Measurements from ENCODE around the gene OBP2B. TPM values are rescaled to one million over a fixed set of nuclear protein-coding genes. Genes with fewer than 3 reads are reported as not detected.
"Not testable (repeated sequence)": the region's sequence is repeated elsewhere in the genome, so short reads cannot be mapped to it uniquely, and the experiment has no call there.

OBP2B gene
- polyA plus RNA-seq, 1 donor, result not detected

DNA sequence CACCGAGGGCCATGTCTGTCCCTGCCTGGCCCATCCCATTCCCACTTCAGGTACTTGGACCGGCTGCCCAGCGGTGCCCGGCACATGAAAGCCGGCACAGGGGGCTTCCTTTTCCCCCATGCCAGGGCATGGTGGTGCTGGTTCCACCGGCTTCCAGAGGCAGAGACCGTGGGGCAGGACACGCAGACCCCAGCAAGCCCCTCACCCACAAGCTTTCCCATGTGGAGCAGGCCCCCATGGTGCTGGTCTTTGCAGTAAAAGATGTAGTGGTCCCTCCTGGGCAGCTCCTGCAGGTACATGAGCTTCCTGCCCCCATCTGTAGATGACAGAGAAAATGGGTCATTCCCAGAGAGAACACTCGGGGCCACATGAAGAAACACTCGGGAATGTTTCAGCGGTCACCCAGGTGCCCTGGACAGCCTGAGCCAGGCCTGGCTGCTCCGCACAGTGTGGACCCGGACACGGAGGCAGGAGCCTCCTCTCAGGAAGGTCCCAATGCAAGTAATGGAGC, 2.0 kb downstream of the OBP2B start:
- Histone ChIP-seq H3K27ac (ENCODE audit: low read length) (no peak overlapping the region), H3K4me1 (ENCODE audit: control insufficient read depth, insufficient read depth, low read length) (no peaks in the 10 kb centered on the region), H3K4me3 (ENCODE audit: low read length) (no peak overlapping the region), H3K36me3 (ENCODE audit: control insufficient read depth, insufficient read depth, low read length) (no peaks in the 10 kb centered on the region), H3K27me3 (ENCODE audit: control insufficient read depth, insufficient read depth, low read length) (no peaks in the 10 kb centered on the region), H3K9me3 (ENCODE audit: control insufficient read depth, low read depth, low read length) (no peaks in the 10 kb centered on the region)
- DNase-seq, result no peak
- WGBS (ENCODE audit: insufficient coverage, low lambda C conversion rate), result no CpG with 5 or more reads among the region's 14 CpGs

DNA sequence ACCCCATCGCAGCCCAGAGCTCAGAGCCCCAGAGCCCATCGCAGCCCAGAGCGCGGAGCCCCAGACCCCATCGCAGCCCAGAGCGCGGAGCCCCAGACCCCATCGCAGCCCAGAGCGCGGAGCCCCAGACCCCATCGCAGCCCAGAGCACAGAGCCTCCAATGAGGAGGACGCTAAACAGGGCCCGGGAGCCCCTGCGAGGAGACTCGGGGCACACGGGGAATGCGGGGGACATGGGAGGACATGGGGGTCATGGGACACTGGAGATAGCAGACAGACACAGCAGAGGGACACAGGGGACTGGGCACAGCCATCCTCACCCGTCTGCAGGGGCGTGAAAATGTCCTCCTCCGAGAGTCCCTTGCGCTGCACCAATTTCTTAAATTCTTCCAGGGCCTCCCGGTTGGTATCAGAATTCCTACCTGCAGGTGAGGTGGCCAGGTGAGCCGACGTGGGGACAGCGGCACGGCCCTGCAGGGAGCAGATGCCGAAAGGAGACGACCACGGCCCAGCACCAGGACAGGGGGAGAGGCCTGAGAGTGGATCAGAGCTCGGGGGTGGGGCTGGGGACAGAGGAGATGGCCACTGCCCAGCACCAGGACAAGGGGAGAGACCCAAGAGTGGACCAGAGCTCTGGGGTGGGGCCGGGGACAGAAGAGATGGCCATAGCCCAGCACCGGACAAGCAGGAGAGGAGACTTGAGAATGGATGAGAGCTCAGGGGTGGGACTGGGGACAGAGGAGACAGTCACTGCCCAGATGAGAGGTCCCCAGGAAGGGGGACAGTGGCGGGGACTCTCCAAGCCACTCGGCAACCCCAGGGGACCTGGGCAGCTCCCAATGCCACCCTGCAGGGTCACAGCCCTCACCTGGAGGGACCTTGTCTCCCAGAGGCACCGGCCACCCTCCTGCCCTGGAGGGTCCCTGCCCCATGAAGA, 2.8 kb downstream of the OBP2B start:
- no CpG with 5 or more reads among the region's 35 CpGs for WGBS (ENCODE audit: insufficient coverage, low lambda C conversion rate)
- no peak overlapping the region for H3K27ac ChIP-seq (ENCODE audit: low read length)
- no peak for DNase-seq
- H3K4me1 ChIP-seq (ENCODE audit: control insufficient read depth, insufficient read depth, low read length), result no peaks in the 10 kb centered on the region
- no peaks in the 10 kb centered on the region for H3K27me3 ChIP-seq (ENCODE audit: control insufficient read depth, insufficient read depth, low read length)
- no peaks in the 10 kb centered on the region for H3K9me3 ChIP-seq (ENCODE audit: control insufficient read depth, low read depth, low read length)
- H3K4me3 ChIP-seq (ENCODE audit: low read length), result no peak overlapping the region
- H3K36me3 ChIP-seq (ENCODE audit: control insufficient read depth, insufficient read depth, low read length), result no peaks in the 10 kb centered on the region

DNA sequence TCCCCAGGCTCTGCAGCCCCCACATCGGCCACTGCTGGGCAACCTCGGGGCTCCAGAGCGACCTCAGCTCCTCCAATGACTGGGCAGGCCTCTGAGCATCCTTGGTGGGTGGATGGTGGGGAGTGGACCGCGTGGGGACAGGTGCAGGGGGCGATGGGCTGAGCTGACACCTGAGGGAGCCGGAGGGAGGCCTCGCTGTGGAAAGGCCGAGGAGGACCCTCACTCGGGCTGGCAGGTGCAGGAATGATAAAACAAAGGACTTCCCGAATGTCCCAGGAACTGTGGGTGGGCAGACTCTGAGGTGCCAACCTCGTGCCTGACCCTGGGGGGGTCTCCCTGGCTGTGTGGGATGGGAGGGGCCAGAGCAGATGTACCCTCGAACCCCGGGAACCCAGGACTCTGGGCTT, 3.6 kb downstream of the OBP2B start:
- H3K27me3 ChIP-seq (ENCODE audit: control insufficient read depth, insufficient read depth, low read length); H3K27ac ChIP-seq (ENCODE audit: low read length); H3K4me3 ChIP-seq (ENCODE audit: low read length); DNase-seq; H3K4me1 ChIP-seq (ENCODE audit: control insufficient read depth, insufficient read depth, low read length); H3K9me3 ChIP-seq (ENCODE audit: control insufficient read depth, low read depth, low read length); H3K36me3 ChIP-seq (ENCODE audit: control insufficient read depth, insufficient read depth, low read length): not testable (repeated sequence)
- WGBS (ENCODE audit: insufficient coverage, low lambda C conversion rate), result no CpG with 5 or more reads among the region's 14 CpGs

DNA sequence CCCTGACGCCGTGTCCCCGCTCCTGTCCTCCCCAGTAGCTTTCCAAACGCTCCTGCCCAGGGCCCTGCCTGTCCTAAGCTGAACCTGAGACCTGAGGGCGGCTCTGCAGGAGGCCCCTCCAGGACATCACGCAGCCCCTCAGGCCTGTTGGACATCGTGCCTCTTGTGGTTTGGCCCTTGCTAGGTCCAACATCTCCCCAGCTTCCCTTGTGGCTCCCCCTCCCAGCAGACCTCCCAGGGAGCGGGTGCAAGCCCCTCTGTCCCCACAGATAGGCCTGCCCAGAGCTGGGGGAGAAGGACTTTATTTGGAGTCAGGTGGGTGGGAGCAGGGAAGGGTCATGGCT, 4.1 kb downstream of the OBP2B start:
- Histone ChIP-seq H3K27ac (ENCODE audit: low read length) (no peak overlapping the region), H3K27me3 (ENCODE audit: control insufficient read depth, insufficient read depth, low read length) (peaks cover under 1% of the 10 kb centered on the region), H3K9me3 (ENCODE audit: control insufficient read depth, low read depth, low read length) (peaks cover 4% of the 10 kb centered on the region), H3K4me3 (ENCODE audit: low read length) (no peak overlapping the region), H3K36me3 (ENCODE audit: control insufficient read depth, insufficient read depth, low read length) (no peaks in the 10 kb centered on the region), H3K4me1 (ENCODE audit: control insufficient read depth, insufficient read depth, low read length) (no peaks in the 10 kb centered on the region)
- WGBS (ENCODE audit: insufficient coverage, low lambda C conversion rate), result no CpG with 5 or more reads among the region's 8 CpGs
- no peak for DNase-seq

DNA sequence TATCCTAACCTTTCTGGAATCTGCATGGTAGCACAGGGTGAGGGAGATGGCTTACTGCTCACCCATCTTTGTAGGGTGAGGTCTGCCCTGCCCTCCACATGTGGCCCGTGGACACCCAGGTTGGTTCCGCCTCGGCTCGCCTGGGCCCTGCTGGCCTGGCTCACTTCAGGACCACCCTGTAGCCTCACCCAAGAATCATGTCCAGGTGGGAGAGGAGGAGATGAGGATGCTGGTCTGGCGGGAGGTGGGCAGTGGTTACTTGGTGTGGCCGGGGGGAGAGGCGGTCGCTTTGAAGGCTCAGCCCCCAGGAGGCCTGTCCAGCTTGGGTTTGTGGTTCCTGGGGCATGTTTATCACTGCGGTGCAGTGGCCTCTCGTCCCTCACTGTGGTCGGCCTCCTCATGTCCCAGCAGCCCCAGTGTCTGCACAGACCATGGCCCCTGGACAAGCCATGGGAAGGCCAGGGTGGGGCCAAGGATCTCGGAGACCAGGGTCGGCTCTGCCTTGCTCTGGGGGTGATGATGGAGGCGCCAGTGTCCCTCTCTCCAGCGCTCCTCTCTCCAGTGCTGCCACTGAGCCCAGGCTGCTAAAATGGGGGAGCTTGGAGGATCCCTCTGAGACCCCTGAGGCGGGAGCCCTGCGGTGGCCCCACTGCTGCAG, 4.6 kb downstream of the OBP2B start:
- Histone ChIP-seq H3K36me3 (ENCODE audit: control insufficient read depth, insufficient read depth, low read length) (no peaks in the 10 kb centered on the region), H3K27ac (ENCODE audit: low read length) (no peak overlapping the region), H3K27me3 (ENCODE audit: control insufficient read depth, insufficient read depth, low read length) (peaks cover 3% of the 10 kb centered on the region), H3K4me3 (ENCODE audit: low read length) (no peak overlapping the region), H3K4me1 (ENCODE audit: control insufficient read depth, insufficient read depth, low read length) (no peaks in the 10 kb centered on the region), H3K9me3 (ENCODE audit: control insufficient read depth, low read depth, low read length) (peaks cover 7% of the 10 kb centered on the region)
- no peak for DNase-seq
- no CpG with 5 or more reads among the region's 17 CpGs for WGBS (ENCODE audit: insufficient coverage, low lambda C conversion rate)

- H3K4me3 ChIP-seq (ENCODE audit: low read length), result no peak overlapping the region
- no peak overlapping the region for H3K27ac ChIP-seq (ENCODE audit: low read length)
- H3K4me1 ChIP-seq (ENCODE audit: control insufficient read depth, insufficient read depth, low read length), result no peaks in the 10 kb centered on the region
- H3K36me3 ChIP-seq (ENCODE audit: control insufficient read depth, insufficient read depth, low read length), result no peaks in the 10 kb centered on the region
- no CpG with 5 or more reads among the region's 10 CpGs for WGBS (ENCODE audit: insufficient coverage, low lambda C conversion rate)
- H3K9me3 ChIP-seq (ENCODE audit: control insufficient read depth, low read depth, low read length), result peaks cover 7% of the 10 kb centered on the region
- H3K27me3 ChIP-seq (ENCODE audit: control insufficient read depth, insufficient read depth, low read length), result peaks cover 3% of the 10 kb centered on the region
- no peak for DNase-seq
Measured at GRCh38 chr9:133203506-133204075, 5.5 kb downstream of the OBP2B start.

- Histone ChIP-seq H3K9me3 (ENCODE audit: control insufficient read depth, low read depth, low read length) (peaks cover 7% of the 10 kb centered on the region), H3K27me3 (ENCODE audit: control insufficient read depth, insufficient read depth, low read length) (peaks cover 3% of the 10 kb centered on the region), H3K36me3 (ENCODE audit: control insufficient read depth, insufficient read depth, low read length) (no peaks in the 10 kb centered on the region), H3K4me3 (ENCODE audit: low read length) (no peak overlapping the region), H3K4me1 (ENCODE audit: control insufficient read depth, insufficient read depth, low read length) (no peaks in the 10 kb centered on the region), H3K27ac (ENCODE audit: low read length) (no peak overlapping the region)
- DNase-seq, result no peak
- WGBS (ENCODE audit: insufficient coverage, low lambda C conversion rate), result no CpG with 5 or more reads among the region's 14 CpGs
Measured at GRCh38 chr9:133202688-133203453, 6.2 kb downstream of the OBP2B start.

GRCh38 chr9:133202145-133202513, 6.9 kb downstream of the OBP2B start:
- Histone ChIP-seq H3K9me3 (ENCODE audit: control insufficient read depth, low read depth, low read length) (peaks cover 7% of the 10 kb centered on the region), H3K36me3 (ENCODE audit: control insufficient read depth, insufficient read depth, low read length) (no peaks in the 10 kb centered on the region), H3K27me3 (ENCODE audit: control insufficient read depth, insufficient read depth, low read length) (peaks cover 3% of the 10 kb centered on the region), H3K27ac (ENCODE audit: low read length) (no peak overlapping the region), H3K4me3 (ENCODE audit: low read length) (no peak overlapping the region), H3K4me1 (ENCODE audit: control insufficient read depth, insufficient read depth, low read length) (no peaks in the 10 kb centered on the region)
- WGBS (ENCODE audit: insufficient coverage, low lambda C conversion rate), result no CpG with 5 or more reads among the region's 11 CpGs
- DNase-seq, result no peak

- no peak for DNase-seq
- no peak overlapping the region for H3K4me3 ChIP-seq (ENCODE audit: low read length)
- peaks cover 3% of the 10 kb centered on the region for H3K27me3 ChIP-seq (ENCODE audit: control insufficient read depth, insufficient read depth, low read length)
- H3K4me1 ChIP-seq (ENCODE audit: control insufficient read depth, insufficient read depth, low read length), result no peaks in the 10 kb centered on the region
- H3K36me3 ChIP-seq (ENCODE audit: control insufficient read depth, insufficient read depth, low read length), result no peaks in the 10 kb centered on the region
- no peak overlapping the region for H3K27ac ChIP-seq (ENCODE audit: low read length)
- WGBS (ENCODE audit: insufficient coverage, low lambda C conversion rate), result no CpG with 5 or more reads among the region's 13 CpGs
- H3K9me3 ChIP-seq (ENCODE audit: control insufficient read depth, low read depth, low read length), result peaks cover 7% of the 10 kb centered on the region
Measured at GRCh38 chr9:133201424-133202144, 7.5 kb downstream of the OBP2B start.
